GM11168 (cell line): Measurements from ENCODE around the gene DOCK8.

Experiments used
- in situ Hi-C: fragments of 300-500 bp; cut with MboI; formaldehyde crosslinking; loops from one replicate; pipeline ENCODE4 v1.12.0; 2022; ENCODE audit warnings: low sequenced_read_pairs; ENCODE audit not compliant: unreplicated experiment

DOCK8 gene

GRCh38 chr9:265209-265870 is 50.7 kb downstream of the DOCK8 start:
- in situ Hi-C loops = no loop called here

DNA sequence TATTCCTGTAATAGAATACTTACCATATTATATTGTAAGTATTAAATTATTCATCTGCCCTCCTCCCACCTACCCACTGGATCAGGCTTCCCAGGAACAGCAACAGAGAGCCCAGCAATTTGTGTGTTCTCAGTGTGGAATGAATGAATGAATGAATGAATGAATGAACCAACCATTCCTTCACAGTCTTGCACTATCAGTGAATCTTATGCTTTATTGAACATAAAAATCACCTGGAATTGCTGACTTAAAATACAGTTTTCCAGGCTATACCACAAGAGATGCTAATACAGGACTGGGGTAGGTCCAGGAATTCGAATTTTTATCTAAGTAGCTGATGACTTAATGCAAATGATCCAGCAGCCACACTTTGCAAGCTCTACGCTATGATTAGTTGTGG is 51.6 kb downstream of the DOCK8 start:
- in situ Hi-C loops = no loop called here

DNA sequence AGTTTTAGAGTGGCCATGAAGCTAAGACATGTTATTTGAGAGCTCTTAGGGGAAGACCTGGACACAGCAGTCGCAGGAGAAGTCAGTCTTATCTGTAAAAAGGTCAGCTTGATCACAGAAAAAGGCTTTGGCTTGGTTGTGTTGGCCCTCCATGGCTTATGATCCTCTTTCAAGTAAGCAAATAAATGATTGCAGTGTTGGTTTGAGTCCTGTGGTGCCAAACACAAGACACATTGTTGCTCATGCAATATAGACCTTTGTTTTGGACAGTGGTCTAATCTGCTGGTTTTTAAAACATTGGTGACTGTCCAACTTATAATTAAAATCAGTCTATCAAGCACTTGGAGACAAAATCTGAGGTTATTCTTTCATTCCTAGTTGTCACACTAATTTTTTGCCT is 54.0 kb downstream of the DOCK8 start:
- in situ Hi-C loops = no loop called here

DNA sequence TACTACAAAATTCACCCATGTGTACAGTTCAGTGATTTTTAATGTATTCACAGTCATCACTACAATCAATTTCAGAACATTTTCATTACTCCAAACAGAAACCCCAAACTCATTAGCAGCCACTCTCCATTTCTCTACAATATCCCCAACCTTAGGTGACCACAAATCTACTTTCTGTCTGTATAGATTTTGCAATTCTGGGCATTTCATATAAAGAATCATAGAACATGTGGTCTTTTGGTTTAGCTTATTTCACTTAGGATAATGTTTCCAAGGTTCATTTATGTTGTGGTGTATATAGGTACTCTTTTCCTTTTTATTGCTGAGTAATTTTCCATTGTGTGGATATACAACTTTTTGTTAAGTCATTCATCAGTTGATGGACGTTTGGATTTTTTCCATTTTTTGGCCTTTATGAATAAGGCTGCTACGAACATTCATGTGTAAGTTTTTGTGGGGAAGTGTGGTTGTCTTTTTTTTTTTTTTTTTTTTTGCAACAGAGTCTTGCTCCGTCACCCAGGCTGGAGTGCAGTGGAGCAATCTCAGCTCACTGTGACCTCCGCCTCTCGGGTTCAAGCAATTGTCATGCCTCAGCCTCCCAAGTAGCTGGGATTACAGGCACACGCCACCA is 54.5 kb downstream of the DOCK8 start:
- in situ Hi-C loops = no loop called here

DNA sequence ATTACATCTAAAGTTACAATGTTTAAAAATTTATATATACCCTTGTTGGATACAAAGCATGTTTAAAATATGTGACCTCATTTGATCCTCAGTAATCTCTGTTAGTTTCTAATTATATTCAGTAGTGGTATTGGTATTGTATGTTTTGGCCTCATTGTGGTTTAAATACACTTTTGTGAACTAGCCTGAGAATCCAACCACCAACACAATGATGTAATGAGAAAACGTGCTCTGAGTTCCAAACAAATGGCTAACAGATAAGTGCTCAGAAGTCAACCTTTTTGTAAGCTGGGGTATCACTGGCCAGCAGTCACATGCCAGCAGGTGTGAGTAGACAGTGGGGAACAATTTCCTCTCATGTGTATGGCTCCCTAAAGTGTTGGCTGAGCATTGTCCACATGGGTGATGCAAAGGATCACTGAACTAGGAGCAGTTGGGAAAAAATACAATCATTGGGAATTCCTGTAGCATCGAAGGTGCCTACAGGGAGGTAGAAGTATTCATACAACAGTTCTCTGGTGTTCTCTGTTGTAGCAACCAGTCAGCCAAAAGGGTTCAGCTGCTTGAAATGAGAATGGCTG is 56.1 kb downstream of the DOCK8 start:
- in situ Hi-C loops = no loop called here

DNA sequence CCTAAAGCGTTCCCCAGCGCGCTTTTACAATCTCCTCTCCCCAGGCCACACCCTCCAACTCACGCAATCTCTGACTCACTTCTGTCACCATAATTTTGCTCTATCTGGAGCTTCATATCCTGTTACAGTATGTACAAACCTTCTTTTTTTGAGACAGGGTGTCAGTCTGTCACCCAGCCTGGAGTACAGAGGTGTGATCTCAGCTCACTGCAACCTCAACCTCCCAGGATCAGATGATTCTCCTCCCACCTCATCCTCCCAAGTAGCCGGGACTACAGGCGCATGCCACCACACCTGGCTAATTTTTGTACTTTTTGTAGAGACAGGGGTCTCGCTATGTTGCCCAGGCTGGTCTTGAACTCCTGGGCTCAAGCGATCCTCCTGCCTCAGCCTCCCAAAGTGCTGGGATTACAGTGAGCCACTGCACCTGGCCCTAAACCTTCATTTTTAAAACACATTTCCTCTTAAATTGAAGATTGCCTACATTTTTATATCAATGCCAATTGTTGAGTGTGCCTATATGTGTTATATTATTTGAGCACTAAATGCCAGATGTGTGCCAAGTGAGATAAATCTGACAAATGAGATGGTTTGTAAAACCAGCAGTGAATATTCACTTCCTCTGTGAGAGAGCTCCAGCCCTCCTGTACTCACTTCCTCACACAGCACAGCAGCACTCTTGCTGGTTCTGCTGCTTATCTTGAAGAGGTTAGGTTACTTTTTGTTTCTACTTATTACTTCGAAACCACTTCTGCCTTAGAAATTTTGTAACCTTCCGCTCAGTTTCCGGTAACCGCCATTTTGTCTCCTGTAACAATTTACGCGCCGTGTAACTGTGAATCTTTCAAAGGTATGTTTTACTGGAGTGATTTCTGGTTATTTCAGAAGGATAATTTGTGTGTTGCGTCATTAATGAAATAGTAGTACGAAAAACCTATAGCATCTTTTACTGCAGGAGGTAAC is 57.9 kb downstream of the DOCK8 start:
- in situ Hi-C loops = no loop called here

- in situ Hi-C loops = no loop called here
Observed at GRCh38 chr9:274406-274805, 59.7 kb downstream of the DOCK8 start.

DNA sequence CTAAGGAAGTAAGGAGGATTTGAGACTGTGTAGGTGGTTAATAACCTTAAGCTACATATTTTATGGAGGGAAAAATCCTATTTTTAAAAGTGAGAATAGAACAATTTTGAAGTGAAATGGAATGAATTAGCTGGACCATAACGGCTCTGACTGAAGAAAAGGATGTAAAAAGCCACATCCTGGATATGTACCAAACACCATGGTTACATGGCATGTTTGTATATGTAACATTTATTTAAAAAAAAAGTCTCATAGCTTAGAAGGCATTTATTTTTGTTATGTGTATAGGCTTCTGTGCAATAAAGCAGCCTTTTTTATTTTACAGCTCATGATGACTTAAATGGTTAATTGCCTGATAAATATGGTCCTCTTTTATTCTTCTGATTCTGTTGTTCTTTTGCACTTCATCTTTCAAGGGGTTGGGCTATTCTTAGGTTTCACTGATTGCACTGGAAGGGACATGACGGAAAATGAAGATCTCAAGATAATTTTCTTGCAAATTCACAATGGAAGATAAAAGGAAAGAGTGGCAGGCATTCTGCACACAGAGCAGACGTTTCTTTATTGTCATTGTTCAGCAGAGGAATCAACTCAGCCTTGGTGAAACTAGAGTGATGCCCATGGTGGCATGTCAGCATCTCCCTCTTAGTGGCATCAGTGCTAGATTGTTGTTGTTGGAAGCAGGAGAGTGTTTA is 63.1 kb downstream of the DOCK8 start:
- in situ Hi-C loops = no loop called here

DNA sequence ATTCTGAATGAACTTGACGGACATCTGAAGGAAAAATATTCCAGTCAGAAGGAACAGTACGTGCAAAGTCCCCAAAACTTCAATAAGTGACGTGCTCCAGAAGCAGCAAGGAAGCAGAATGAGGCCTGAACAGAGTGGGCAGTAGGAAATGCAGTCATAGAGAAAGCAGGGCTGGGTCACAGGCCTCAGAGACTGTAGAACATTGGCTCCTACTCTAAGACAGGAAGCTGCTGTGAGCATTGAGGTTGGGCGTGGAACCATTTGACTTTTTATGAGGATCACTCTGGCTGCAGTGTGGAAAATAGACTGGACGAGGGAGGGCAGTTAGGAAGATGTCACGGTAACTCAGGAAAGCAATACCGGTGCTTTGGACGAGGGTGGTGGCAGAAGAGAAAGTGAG is 64.0 kb downstream of the DOCK8 start:
- in situ Hi-C loops = no loop called here

DNA sequence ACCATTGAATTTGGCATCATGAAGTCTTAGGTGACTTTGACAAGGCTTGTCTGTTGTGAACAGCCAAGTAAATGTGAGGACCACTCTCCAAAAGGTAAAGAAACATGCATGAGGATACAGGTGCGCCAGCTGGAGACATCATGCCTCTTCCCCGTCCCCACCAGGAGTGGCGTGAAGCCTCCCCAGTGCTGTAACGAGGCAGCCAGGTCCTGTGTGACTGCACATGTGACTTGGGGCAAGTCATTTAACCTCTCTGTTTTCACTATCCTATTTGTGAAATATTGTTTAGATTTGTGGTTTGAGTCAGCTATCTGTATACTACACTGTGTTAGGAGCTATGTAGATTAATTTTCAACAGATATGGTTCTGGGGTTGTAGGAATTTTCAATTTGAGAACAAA is 65.0 kb downstream of the DOCK8 start:
- in situ Hi-C loops = no loop called here

DNA sequence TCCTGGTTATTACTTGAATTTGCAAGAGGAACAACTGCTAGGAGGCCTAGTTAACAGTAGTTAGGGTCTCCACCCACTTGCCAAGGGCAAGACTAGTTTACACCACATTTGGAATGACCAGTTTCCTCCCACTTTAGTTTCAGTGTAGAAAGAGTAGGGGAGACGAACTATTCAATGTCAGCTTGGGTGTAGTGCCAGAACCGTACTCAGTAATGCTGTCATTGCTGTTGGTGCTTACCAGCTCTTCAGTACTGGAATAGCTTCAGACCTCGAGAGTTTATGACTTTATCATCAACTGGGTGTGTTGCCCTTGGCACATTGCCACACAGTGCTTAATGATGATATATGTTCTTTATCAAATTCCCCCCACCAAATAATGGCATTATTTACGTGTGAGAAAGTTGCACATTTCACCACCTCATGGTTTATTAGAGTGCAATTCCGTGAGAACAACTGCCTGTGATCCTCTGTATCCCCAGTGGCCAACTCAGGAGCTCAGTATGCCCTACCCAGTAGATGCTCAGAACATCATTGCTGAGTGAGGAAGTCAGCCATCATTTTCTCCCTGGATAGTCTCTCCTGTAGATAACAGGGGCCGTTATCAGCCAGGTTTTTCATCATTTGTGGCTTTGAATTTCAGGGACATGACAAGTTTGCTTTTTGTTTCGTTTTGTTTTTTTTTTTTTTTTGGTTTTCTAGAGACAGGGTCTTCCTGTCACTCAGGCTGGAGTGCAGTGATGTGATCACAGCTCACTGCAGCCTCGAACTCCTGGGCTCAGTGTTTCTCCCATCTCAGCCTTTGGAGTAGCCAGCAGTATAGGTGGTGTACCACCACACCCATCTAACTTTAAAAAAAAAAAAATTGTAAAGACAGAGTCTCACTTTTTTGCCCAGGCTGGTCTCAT is 67.3 kb downstream of the DOCK8 start:
- in situ Hi-C loops = no loop called here

- in situ Hi-C loops = no loop called here
Observed at GRCh38 chr9:286071-286740, 71.5 kb downstream of the DOCK8 start.

DNA sequence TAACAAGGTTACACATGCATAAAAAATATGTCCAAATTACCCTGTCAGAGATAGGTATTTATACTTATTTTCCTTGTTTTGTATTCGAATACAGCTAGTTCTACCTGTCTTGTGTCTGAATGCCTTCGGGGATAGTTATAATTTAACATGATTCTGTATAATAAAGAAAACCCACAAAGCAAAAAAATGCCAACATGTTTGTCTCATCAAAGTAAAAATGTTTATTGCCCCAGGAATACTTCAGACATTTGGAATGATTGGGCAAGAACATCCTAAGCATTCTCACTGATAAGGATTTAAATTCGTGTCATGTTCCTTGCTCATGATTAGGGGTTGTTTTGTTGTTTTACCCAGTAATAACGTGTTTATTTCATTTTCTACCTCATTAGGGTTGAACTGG is 74.5 kb downstream of the DOCK8 start:
- in situ Hi-C loops = no loop called here

GRCh38 chr9:292915-293314 is 78.2 kb downstream of the DOCK8 start:
- in situ Hi-C loops = no loop called here

- in situ Hi-C loops = no loop called here
Observed at GRCh38 chr9:295576-295975, 80.9 kb downstream of the DOCK8 start.

GRCh38 chr9:296411-296810 is 81.7 kb downstream of the DOCK8 start:
- in situ Hi-C loops = no loop called here

- in situ Hi-C loops = no loop called here
Observed at GRCh38 chr9:297104-297972, 82.7 kb downstream of the DOCK8 start.

DNA sequence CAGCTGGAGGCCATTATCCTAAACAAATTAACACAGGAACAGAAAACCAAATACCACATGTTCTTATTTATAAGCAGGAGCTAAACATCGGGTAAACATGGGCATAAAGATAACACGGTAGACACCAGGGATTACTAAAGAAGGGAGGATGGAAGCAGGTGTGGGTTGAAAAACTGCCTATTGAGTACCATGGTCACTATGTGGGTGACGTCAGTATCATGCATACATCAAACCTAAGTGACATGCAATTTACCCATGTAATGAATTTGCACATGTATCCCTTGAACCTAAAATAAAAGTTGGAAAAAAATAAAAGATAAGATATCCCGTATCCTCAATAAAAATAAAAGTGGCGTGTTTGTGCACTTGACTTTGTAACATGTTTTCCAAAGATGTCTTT is 88.8 kb downstream of the DOCK8 start:
- in situ Hi-C loops = no loop called here
